GM04504 (cell line): ENCODE data around the gene SIAH1.
A peak's percentile ranks its signal among the peaks of the same experiment; 100 is the strongest.
"Not testable (repeated sequence)": the region's sequence is repeated elsewhere in the genome, so short reads cannot be mapped to it uniquely, and the experiment has no call there.

ENCODE experiments used
- DNase-seq: peaks from one replicate; pipeline ENCODE4 v3.0.0-alpha.2; 2012; ENCODE audit warnings: low read depth

The SIAH1 gene

DNA sequence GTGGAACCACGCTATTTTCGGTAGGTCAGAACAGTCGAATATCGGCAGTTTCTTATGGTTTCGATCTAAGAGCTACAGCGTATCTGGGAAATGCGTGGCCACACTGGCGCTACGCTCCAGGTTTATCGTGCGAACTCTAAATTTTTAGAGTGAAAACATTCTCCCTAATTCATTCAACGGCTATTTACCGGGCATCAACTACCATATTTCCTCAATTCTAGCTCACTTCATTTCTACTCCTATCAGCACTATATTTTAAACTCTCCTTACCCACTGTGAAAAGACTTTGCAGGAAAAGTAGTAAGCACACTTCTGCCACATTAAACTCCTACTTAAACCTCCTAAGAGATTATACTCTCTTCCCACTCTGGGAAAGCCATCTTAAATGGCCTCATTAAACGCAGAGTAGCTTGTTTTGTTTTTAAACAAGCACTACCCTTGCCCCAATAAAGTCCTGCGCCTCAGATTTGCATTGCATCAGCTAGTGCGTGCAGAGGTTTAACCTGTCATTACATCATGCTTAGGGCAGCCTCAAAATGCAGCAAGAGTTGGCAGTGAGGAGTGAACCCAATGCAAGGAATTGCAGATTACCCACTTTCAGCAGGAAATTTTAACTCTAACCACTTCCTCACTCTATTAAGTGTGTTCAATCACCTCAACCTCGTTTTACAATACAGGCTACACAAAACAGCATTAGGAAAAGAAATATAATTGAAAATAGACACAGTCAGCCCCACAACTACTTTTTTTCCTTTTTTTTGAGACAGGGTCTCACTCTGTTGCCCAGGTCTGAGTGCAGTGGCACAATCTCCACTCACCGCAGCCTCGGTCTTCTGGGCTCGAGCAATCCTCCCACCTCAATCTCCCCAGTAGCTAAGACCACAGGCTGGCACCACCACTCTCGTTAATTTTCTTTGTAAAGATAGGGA lies 18.8 kb downstream of the SIAH1 start:
- peak; percentile 74 for DNase-seq

DNA sequence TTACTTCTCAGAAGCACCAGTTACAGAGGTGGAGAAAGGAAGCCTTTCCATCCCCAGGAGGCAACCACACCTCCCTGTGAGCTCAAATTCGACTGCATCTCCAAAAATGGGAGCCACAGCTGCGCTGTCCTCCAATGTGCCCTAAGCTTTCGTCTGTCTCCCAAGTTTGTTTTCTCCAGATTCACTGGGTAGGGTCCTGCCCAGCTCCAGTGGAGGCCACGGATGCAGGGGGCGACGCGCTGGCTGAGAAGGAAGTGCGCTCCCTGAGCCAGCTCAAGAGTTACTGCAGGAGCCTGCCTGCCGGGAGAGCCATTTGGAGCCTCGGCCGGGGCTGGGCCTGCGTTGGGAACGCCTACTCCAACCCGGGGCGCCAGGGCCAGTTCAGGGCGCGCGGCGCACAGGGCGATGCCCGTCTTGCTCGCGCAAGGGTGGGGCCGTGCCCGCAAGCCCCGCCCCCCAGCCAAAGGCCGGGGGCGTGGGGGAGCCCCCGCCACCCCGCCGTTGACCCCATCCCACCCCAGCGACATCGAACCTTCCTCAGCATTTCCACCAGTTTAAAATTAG lies 19.5 kb downstream of the SIAH1 start:
- peak; percentile 81 for DNase-seq

DNA sequence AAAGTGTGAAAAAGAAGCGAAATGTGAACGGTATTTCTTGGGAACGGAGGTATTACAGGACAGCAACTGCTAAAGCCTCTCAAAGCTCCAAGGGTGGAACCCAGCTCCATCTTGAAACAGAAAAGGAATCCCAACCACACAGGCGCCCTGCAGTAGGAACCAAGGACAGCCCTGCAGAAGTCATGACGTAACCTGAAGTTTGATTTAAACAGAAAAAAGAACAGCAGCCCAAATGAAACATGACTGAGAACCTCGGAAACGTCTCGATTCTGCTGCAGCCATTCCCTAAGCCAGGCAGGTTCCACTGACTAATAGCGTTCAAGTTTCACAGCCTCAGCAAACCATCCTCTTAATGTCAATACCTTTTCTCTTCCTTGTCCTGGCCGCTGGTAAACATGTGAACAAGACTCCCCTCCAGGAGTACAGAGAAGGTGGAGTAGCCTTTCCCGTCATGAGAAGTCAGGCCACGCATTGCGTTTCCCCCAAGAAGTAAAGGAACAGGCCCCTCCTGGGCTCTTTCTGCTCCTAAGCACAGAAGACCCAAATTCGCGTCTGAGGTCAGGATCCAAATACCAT lies 20.1 kb downstream of the SIAH1 start:
- DNase-seq, result no peak

DNA sequence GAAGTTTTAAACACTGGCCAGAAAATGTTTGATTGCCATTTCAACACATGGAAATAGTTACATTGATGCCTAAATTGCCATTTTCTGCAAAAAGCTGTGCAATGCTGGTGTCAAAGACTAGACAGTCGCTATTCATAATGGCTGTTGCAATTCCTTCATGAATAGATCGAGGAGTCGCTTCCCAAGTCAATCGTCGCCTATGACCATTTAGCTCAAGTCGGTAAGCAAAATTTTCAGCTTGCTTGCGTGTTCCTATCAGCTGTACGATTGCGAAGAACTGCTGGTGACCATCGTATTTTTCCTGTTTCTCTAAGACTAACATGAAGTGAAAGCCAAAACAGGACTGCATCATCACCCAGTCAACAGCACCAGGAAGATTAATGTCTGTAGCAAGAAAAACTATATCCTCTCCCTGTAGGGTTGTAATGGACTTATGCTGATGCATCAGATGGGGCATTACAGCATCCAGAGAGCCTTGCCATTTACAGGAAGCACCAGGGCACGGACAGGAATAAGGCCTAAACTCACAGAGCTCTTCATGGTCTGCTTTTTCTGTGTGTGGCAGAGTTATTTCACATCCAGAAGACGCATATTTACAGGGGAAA lies 23.6 kb downstream of the SIAH1 start:
- no peak for DNase-seq

DNA sequence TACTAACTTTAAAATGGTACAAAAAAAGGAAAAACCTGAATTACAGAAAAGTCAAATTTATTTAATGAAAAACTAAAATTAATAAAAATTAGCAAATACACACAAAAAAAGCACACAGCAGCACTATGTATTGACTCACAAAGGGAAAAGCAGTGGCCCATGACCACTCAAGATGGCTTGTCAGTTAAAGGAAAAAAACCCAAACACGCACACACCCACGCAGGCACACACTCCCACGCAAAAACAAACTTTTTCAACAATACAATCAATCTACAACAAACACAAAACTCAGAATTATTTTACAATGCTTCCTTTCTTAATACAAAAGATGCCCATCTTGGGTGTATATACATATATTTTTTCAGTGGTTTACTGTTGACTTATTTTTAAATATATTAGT lies 24.2 kb downstream of the SIAH1 start:
- DNase-seq, result no peak

DNA sequence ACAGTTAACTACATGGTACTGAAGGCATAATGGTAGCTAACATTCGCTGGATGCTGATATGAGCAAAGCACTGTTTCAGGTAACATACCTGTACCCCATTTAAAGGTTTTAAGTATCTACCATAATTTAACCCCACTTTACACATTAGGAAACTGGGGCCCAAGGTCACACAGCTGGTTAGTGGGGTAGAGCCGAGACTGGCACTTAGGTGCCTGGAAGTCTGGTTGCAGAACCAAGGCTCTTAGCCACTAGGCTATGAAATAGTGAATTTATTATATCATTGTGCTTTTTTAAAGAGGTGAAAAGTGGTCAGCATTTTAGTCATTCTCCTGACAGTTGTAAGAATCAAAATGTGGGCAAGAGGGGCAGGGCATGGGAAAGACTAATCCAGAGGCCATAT lies 25.2 kb downstream of the SIAH1 start:
- DNase-seq, result no peak

DNA sequence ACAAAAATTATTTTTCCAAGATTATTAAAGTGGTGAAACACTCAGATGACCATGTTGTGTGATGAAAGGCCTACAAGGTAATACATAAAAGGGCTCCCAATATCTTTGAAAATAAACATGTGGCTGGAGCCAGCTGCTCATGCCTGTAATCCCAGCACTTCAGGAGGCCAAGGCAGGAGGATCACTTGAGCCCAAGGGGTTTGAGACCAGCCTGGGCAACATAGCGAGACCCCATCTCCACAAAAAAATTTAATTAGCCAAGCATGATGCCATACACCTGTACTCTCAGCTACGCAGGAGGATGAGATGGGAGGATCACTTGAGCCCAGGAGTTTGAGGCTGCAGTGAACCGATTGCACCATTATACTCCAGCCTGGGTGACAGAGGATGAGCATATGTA lies 26.8 kb downstream of the SIAH1 start:
- DNase-seq, result no peak

DNA sequence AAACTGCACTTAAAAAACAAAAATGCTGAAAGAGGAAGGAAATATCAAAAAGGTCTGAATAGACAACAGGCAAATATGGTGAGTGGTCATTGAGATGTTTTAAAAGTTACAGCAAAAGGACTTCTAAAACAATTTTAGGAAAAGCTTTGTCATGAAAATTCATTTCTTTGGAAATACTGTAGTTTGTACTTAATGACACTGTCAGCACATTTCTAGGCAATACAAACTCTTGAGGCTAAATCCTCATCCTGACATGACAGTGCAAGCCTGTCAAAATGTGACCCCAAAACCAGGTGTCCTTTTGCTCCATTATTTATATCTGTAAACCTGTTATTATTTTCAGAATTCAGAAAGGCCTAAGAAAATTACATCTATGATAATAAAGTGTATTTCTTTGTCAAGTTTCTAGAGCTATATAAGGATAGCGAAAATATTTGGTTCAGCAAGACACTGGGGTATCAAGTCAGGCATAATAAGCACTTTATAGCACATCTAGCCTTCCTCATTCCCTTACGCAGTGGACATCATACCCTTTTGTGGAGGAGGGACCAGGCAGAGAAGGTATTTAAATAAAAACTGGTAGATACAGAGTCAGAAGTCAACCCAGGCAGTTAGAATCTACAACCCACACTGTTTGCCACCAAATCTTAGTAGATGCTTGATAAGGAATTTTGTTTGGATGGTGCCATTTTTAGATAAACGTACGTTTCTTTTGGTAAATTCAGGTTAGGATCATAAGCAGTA lies 28.4 kb downstream of the SIAH1 start:
- DNase-seq, result no peak

DNA sequence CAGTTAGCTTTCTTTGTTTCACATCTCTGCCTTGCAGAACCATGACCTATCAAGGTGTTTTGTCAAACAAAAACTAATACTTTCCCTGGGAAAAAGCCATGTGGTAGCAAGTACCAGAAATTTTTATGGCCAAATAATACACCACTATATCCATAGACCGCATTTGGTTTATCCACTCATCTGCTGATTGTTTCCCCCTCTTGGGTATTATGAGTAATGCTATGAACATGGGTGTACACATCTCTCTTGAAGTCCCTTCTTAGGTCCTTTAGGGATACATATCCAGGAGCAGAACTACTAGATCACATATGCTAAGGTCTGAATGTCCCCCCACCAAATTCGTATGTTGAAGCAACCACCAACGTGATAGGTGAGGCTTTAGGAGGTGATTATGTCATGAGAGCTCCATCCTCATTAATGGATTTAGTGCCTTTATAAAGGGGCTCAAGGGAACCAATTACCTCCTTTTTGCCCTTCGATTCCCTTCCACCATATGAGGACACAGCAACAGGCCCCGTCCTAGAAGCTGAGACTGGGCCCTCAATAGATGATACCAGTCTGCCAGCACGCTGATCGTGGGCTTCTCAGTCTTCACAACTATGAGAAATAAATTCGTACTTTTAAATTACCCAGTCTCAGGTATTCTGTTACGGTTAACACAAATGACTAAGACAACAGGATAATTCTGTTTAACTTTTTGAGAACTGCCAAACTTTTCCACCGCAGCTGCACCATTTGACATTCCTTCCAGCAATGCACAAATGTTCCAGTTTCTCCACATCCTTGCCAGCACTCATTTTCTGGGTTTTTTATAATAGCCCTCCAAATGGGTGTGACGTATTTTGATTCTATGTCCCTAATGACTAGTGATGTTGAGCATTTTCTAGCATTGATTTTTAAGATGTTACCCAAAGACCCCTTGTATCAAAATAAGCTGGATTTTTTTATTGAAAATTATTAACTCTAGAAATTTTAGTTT lies 30.0 kb downstream of the SIAH1 start:
- DNase-seq, result no peak

DNA sequence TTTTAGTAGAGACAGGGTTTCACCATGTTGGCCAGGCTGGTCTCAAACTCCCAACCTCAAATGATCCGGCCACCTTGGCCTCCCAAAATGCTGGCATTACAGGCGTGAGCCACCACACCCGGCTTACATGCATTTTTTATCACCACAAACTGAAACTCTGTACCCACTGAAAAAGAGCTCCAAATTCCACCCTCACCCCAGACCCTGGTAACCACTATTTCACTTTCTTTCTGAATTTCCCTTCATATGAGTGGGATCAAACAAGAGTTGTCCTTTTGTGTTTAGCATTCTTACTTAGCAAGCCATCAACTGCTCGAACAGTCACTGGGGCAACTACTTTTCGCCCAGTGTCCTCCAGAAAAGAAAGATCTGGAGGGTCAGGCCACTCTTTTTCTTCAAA lies 30.8 kb downstream of the SIAH1 start:
- not testable (repeated sequence) for DNase-seq

DNA sequence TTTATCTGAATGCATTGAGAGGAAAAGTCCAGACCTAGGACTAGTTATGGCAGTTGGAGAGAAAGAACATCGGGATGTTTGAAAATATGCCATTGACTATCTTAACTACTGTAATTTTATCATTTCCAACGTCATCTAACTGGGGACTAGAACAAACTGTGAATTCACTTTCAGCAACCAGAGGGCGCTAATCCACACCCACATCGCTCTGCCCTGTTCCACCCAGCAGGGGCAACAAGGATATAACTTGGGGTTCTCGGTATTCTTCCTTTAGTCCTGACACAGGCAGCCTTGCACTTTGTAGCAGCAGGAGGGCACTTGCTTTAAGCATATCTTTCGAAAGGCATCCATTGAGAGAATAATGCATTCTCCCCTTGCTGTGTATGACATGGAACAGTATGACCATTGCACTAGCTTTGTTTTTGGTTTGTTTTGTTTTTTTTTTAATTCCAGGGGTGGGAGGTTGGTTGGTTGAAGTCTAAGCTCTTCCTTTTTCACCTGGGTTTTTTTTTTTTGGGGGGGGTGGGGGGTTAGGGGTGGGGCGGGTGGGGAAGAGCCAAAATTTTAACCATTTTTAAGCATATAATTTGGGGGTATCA lies 31.5 kb downstream of the SIAH1 start:
- DNase-seq, result peak; percentile 42

DNA sequence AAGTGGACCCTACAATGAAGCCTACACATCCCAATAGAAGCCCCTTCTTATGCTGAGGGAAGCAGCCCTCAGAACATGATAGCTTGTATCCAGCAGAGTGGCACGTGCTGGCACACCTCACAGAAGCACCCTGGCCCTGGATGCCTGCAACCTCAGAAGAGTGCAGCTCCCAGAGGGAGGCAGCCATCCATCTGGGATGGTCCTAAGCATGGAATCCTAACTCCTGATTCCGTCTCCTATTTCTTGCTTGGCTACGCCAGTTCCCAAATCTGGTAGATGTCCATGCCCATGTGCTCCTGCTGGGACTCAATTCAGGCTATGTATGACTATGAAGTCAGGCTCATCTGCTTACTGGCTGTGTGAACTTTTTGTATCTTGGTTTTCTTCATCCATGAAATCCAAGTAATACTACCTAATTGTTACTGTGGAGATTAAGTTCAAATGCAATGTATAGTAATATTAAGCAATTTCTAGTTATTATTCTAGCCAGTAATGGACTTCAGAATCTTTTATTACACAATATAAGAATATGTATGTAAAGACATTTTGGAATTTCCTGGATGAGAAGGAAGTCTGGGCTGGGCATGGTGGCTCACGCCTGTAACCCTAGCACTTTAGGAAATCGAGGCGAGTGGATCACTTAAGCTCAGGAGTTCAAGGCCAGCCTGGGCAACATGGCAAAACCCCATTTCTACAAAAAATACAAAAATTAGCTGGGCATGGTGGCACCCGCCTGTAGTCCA lies 32.4 kb downstream of the SIAH1 start:
- no peak for DNase-seq

DNA sequence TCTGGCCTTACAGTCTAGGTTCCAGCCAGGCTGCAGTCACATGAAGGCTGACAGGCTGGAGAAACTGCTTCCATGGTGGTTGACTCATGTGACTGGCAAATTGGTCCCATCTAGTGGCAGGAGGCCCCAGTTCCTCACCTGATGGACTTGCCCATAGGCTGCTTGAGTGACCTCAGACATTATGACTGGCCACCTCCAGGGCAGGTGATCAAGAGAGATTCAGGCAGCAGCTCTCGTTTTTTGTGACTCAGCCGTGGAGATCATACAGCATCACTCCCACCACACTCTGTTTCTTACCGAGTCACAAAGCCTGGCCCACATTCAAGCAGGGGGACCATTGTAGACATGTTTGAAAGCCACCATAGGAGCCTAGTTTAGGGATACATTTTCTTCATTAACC lies 34.5 kb downstream of the SIAH1 start:
- no peak for DNase-seq

DNA sequence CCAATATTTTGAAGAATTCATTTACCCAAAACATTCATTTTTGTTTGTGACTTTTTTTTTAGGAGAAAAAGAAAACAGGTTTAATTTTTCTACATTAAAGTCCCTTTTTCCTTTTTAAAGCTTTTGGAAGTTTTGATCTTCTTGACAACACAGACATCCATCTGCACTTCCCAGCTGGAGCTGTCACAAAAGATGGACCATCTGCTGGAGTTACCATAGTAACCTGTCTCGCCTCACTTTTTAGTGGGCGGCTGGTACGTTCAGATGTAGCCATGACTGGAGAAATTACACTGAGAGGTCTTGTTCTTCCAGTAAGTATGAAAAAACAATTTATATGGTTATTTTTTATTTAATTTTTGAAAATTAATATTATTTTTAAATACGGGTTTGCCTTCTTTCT lies 37.2 kb downstream of the SIAH1 start:
- DNase-seq, result no peak

DNA sequence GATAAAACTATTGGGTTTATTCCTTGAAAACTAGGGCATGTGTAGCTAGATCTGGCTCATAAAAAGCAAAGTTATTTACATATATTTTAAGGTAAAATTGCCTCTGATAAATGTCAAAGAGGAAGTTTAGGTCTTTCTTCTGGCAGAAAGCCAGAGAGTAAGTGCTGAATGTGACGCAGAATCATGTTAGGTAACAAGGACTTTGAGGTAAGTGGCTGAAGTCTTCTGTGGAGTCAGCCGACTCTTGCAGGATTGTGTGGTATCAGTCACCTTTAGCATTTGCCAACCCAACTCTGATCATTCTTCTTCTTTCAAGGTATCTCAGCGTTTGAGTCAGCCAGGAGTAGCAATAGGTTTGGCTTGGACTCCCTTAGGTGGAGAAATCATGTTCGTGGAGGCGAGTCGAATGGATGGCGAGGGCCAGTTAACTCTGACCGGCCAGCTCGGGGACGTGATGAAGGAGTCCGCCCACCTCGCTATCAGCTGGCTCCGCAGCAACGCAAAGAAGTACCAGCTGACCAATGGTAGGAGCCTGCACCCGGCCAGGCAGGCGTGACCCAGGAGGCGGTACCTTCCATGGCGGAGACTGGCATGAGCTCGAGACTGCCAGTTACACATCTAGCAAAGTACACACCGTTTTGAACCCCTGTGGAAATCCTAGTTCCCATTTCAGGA lies 37.9 kb downstream of the SIAH1 start:
- no peak for DNase-seq

DNA sequence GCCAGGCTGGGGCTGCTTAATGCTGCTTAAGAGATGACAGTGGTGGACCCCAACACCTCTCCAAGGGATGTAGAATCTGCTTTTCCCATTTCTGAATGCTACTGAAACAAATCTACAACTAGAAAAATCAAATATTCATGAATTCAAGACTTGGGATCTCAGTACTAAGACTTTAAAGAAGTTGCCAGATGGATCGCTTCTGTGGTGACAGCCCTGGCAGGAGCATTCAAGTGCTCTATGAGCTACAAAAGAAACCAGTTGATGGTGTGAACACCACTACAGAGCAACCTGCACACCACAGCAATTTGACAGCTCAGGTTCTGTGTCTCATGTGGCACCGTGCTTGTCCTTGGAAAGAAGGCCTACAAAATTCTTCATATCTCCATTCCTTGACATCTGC lies 42.6 kb downstream of the SIAH1 start:
- no peak for DNase-seq

DNA sequence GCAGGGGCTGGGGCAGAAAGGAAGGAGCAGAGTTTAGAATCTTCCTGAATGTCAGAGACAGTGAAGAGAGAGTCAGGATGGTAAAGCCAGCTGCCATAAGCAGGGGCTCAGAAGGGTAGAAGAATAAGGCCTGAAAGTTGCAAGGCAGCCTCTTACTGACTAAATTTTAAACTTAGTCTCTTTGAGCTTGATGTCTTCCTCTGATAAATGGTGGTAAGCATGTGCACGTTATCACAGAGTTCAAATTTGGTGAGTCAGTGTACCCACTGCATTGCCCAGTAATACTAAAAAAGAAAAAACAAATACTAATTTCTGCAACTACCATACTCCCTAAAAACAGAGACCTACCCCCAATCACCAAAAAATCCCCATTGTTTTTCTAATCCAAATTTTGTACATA lies 45.2 kb downstream of the SIAH1 start:
- DNase-seq, result no peak

DNA sequence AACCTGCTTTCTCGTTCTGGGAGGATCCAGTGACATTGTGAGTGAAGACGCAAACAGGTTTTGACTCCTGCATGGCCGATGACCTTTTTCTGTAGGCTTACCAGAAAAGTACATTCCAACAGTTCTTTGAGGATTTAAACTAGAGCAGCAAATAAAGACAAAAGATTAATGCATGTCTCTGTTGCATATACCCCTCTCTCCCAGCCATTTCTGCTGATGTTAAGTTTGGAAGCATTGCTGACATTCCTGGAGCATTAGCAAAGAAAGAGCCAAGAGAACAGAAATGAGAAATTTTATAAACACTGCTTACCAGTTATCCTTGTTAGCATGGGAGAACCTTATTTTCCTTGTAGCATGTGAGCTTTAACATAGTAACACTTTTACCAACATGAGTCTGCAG lies 49.3 kb downstream of the SIAH1 start:
- no peak for DNase-seq

DNA sequence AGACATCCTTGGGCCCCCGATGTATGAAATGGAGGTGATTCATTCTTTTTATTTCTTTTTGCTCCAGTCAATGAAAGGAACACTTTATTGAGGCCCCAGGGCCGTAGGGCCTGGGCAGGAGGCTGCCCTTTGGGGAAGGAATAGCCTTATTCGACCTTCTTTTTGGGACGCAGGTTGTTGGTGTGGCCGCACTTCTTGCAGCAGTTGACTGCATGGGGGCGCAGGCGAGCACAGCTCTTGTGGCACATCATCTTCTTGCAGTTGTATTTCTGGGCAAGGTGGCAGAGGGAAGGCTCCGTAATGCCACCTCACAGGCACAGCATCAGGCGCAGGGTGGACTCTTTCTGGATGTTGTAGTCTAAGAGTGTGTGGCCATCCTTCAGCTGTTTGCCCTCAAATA lies 50.9 kb downstream of the SIAH1 start:
- no peak for DNase-seq
